NCI-H2081 treated with DMSO at 0.1 percent for 48 hours (cell line): ENCODE data around the gene ADRA2C.

ENCODE experiments used
- DNase-seq: peaks from one replicate; lab custom pipeline; 2025; lab: John Stamatoyannopoulos, UW

The ADRA2C gene

GRCh38 chr4:3733195-3733594, 33.0 kb upstream of the ADRA2C start:
- DNase-seq = no peak

GRCh38 chr4:3735196-3735595, 31.0 kb upstream of the ADRA2C start:
- no peak for DNase-seq

GRCh38 chr4:3736290-3736689, 29.9 kb upstream of the ADRA2C start:
- DNase-seq = no peak

- DNase-seq = no peak
These were observed 29.4 kb upstream of the ADRA2C start for GRCh38 chr4:3736806-3737205.

- no peak for DNase-seq
These were observed 26.6 kb upstream of the ADRA2C start for GRCh38 chr4:3739577-3739976.

- no peak for DNase-seq
These were observed 25.9 kb upstream of the ADRA2C start for GRCh38 chr4:3740256-3740655.

GRCh38 chr4:3741217-3742011, 24.8 kb upstream of the ADRA2C start:
- no peak for DNase-seq

- no peak for DNase-seq
These were observed 23.6 kb upstream of the ADRA2C start for GRCh38 chr4:3742610-3743009.

GRCh38 chr4:3744232-3744631, 22.0 kb upstream of the ADRA2C start:
- DNase-seq = no peak

- DNase-seq = no peak
These were observed 21.3 kb upstream of the ADRA2C start for GRCh38 chr4:3744901-3745300.

GRCh38 chr4:3745886-3746656, 20.1 kb upstream of the ADRA2C start:
- no peak for DNase-seq

- DNase-seq = no peak
These were observed 19.2 kb upstream of the ADRA2C start for GRCh38 chr4:3746701-3747580.

GRCh38 chr4:3747581-3747904, 18.6 kb upstream of the ADRA2C start:
- DNase-seq = no peak

- no peak for DNase-seq
These were observed 17.9 kb upstream of the ADRA2C start for GRCh38 chr4:3748136-3748898.

- no peak for DNase-seq
These were observed 17.1 kb upstream of the ADRA2C start for GRCh38 chr4:3749081-3749480.

- no peak for DNase-seq
These were observed 15.9 kb upstream of the ADRA2C start for GRCh38 chr4:3750334-3750733.

- no peak for DNase-seq
These were observed 14.2 kb upstream of the ADRA2C start for GRCh38 chr4:3752022-3752421.

- DNase-seq = no peak
These were observed 12.3 kb upstream of the ADRA2C start for GRCh38 chr4:3753726-3754412.

GRCh38 chr4:3756343-3757059, 9.7 kb upstream of the ADRA2C start:
- no peak for DNase-seq

GRCh38 chr4:3759236-3759635, 6.9 kb upstream of the ADRA2C start:
- no peak for DNase-seq

- DNase-seq = no peak
These were observed 5.8 kb upstream of the ADRA2C start for GRCh38 chr4:3760346-3760745.
